H1 (cell line): ENCODE measurements around the gene NOL9. TPM values are rescaled to one million over a fixed set of nuclear protein-coding genes. Genes with fewer than 3 reads are reported as not detected.

Experiments used
- KDM4A ChIP-seq: IDR thresholded peaks from one replicate; pipeline ENCODE4 v1.7.1; 2012; ENCODE audit warnings: low read depth, mild to moderate bottlenecking, moderate library complexity, low read length, inconsistent platforms; ENCODE audit not compliant: severe bottlenecking
- polyA plus RNA-seq, 7 experiments: library from polyadenylated mRNA; depleted of rRNA in 3 of 7; stranded (reverse) in 5 of 7; unstranded in 2 of 7; fragments of >200 nt in 5 of 7; fragments of 200-250 nt in 2 of 7; gene quantifications; 1 replicate in 5 of 7; 2 replicates in 1 of 7; 4 replicates in 1 of 7; pipeline versions ENCODE4 v1.2.1 to v1.2.3, GENCODE V29; 2011 to 2013; ENCODE audit warnings: missing spikeins in 2 of 7, mixed read lengths in 2 of 7
- total RNA-seq: library from RNA; stranded (reverse); fragmentation: NEBNext Ultra II Directional; extraction: Animal tissue kit (Norgen Biotek cat#: 25700); gene quantifications from 2 replicates; pipeline ENCODE4 v1.2.1, GENCODE V29; 2021

NOL9 gene
- total and polyA plus RNA-seq, 2 of the 8 experiments (the other 6 are each of a cell fraction or from before 2014, with no cell fraction given) = 17.1 to 38.1 TPM

GRCh38 chr1:6510493-6510892 is 43.8 kb downstream of the NOL9 start (continued):
- no peak for TF ChIP-seq KDM4A
